Mucosa of rectum (tissue), 2 donors: ENCODE measurements around the gene AXIN2.

Experiments
- H3K27ac ChIP-seq, 2 donors: one replicate each; pipeline ENCODE4 v1.7.0; 2013; ENCODE audit warnings: inconsistent platforms in 2 of 2, low read depth in 2 of 2, low read length in 2 of 2
- H3K27me3 ChIP-seq, 2 donors: one replicate each; pipeline ENCODE4 v1.7.0; 2013; ENCODE audit warnings: low read length in 2 of 2; ENCODE audit not compliant: control insufficient read depth in 2 of 2, insufficient read depth in 2 of 2
- H3K36me3 ChIP-seq, 2 donors: one replicate each; pipeline ENCODE4 v1.7.0; 2013; ENCODE audit warnings: low read length in 2 of 2; ENCODE audit not compliant: control insufficient read depth in 2 of 2, insufficient read depth in 2 of 2
- H3K4me1 ChIP-seq, 2 donors: one replicate each; pipeline ENCODE4 v1.7.0; 2013; ENCODE audit warnings: low read length in 2 of 2, mild to moderate bottlenecking in 1 of 2; ENCODE audit not compliant: control insufficient read depth in 2 of 2, insufficient read depth in 2 of 2
- H3K4me3 ChIP-seq, 2 donors: one replicate each; pipeline ENCODE4 v1.7.0; 2013; ENCODE audit warnings: low read length in 2 of 2
- H3K9ac ChIP-seq, 2 donors: one replicate each; pipeline ENCODE4 v1.7.0; 2013; ENCODE audit warnings: low read length in 2 of 2, low read depth in 1 of 2, mild to moderate bottlenecking in 1 of 2
- H3K9me3 ChIP-seq, 2 donors: one replicate each; pipeline ENCODE4 v1.7.0; 2013; ENCODE audit warnings: low read length in 2 of 2; ENCODE audit not compliant: control insufficient read depth in 2 of 2
- donor health status: healthy.
- donor health status: Normal muscosa, but diverticular disease.

AXIN2 gene

GRCh38 chr17:65560628-65561451, 608 bp downstream of the AXIN2 start:
- H3K4me1 ChIP-seq = peaks cover 28 to 34% of the 10 kb centered on the region in 2 donors
- peak overlapping the region in 1 of 2 donors; percentile 67 for H3K4me3 ChIP-seq
- H3K27me3 ChIP-seq = no peaks in the 10 kb centered on the region
- H3K27ac ChIP-seq = peak overlapping the region; percentile 83 to 87
- H3K9ac ChIP-seq = peak overlapping the region in 1 of 2 donors; percentile 53
- no peaks in the 10 kb centered on the region for H3K9me3 ChIP-seq
- H3K36me3 ChIP-seq = no peaks in the 10 kb centered on the region

DNA sequence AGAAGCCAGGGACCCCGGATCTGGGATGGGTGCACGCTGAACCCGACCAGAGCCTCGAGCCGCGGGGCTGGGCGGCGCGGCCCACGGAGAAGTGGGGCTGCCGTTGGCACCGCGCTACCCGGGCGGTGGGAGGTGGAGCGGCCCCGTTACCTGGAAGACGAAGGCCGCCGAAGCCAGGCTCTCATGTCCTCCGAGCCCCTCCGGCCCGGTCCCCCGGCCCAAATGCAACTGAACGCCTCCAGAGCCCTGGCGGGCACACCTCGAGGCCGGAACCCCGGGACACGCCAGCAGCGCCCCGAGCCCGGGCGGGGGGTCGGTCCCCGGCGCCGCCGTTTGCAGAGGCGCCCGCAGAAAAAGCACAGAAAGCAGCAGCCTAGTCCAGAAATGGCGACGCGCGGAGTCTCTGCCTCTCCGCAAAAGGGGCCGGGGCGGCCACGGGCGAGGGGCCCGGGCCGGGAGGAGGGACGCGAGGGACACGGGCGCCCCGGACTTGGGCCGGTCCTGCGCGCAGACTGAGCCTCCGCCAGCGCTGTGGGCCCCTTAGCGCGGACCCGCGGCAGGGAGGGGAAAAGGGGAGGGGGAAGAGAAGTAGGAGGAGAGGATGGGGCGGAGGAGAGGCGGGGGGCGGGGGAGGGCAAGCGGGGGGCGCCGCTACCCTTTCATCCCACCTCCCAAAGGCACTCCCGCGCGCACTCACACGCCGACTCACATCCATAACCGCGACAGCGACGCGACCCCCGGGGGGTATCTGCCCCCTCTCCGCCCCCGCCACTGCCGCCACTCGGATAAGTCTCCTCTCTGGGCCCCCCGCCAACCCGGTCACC, 1.4 kb downstream of the AXIN2 start:
- Histone ChIP-seq H3K27ac (peak overlapping the region in 1 of 2 donors; percentile 87), H3K9me3 (no peaks in the 10 kb centered on the region), H3K36me3 (no peaks in the 10 kb centered on the region), H3K9ac (peak overlapping the region in 1 of 2 donors; percentile 38), H3K4me1 (peaks cover 28 to 35% of the 10 kb centered on the region in 2 donors), H3K27me3 (no peaks in the 10 kb centered on the region), H3K4me3 (no peak overlapping the region)

- no peaks in the 10 kb centered on the region for H3K27me3 ChIP-seq
- peak overlapping the region in 1 of 2 donors; percentile 87 for H3K27ac ChIP-seq
- no peaks in the 10 kb centered on the region for H3K9me3 ChIP-seq
- peak overlapping the region in 1 of 2 donors; percentile 38 for H3K9ac ChIP-seq
- no peak overlapping the region for H3K4me3 ChIP-seq
- H3K4me1 ChIP-seq = peaks cover 25 to 33% of the 10 kb centered on the region in 2 donors
- no peaks in the 10 kb centered on the region for H3K36me3 ChIP-seq
Measured at GRCh38 chr17:65559461-65559803, 2.0 kb downstream of the AXIN2 start.

- H3K4me3 ChIP-seq = no peak overlapping the region
- peak overlapping the region in 1 of 2 donors; percentile 52 for H3K9ac ChIP-seq
- no peaks in the 10 kb centered on the region for H3K36me3 ChIP-seq
- H3K9me3 ChIP-seq = no peaks in the 10 kb centered on the region
- peak overlapping the region in 1 of 2 donors; percentile 87 for H3K27ac ChIP-seq
- no peaks in the 10 kb centered on the region for H3K27me3 ChIP-seq
- H3K4me1 ChIP-seq = peaks cover 25 to 33% of the 10 kb centered on the region in 2 donors
Measured at GRCh38 chr17:65558683-65559460, 2.6 kb downstream of the AXIN2 start.

GRCh38 chr17:65558311-65558682, 3.2 kb downstream of the AXIN2 start:
- Histone ChIP-seq H3K4me3 (no peak overlapping the region), H3K9ac (peak overlapping the region in 1 of 2 donors; percentile 52)

GRCh38 chr17:65557349-65558310, 3.8 kb downstream of the AXIN2 start:
- Histone ChIP-seq H3K4me3 (no peak overlapping the region), H3K9ac (no peak overlapping the region), H3K9me3 (no peaks in the 10 kb centered on the region), H3K4me1 (peaks cover 34 to 41% of the 10 kb centered on the region in 2 donors), H3K36me3 (no peaks in the 10 kb centered on the region), H3K27ac (no peak overlapping the region), H3K27me3 (no peaks in the 10 kb centered on the region)

More at GRCh38 chr17:65558311-65558682, 3.2 kb downstream of the AXIN2 start:
- Histone ChIP-seq H3K27ac (no peak overlapping the region), H3K4me1 (peaks cover 27 to 36% of the 10 kb centered on the region in 2 donors), H3K36me3 (no peaks in the 10 kb centered on the region), H3K9me3 (no peaks in the 10 kb centered on the region), H3K27me3 (no peaks in the 10 kb centered on the region)

DNA sequence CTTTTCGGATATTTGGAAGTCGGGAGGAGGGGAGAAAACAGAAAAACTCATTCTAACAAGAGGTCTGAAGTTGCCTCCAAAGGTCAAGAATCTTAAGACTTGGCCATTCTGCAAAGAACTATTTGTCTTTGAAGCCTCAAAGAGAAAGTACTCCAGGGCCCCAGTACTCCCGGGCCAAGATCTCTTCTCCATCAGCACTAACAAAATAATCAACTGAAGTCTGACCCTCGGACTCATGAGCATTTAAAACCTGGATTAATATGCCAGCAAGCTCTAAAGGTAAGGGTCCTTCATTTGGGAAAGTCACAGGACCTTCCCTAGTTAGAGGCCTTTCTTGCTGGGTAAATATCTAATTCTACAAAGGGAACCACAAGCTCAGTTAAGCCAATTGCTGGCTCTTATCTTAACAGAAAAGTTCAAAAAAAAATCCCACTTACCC, 4.5 kb downstream of the AXIN2 start:
- Histone ChIP-seq H3K9me3 (no peaks in the 10 kb centered on the region), H3K4me3 (no peak overlapping the region), H3K27me3 (no peaks in the 10 kb centered on the region), H3K36me3 (no peaks in the 10 kb centered on the region), H3K27ac (no peak overlapping the region), H3K9ac (peak overlapping the region in 1 of 2 donors; percentile 63), H3K4me1 (peaks cover 35 to 36% of the 10 kb centered on the region in 2 donors)

- peak overlapping the region in 1 of 2 donors; percentile 63 for H3K9ac ChIP-seq
- H3K4me3 ChIP-seq = no peak overlapping the region
- peaks cover 40 to 41% of the 10 kb centered on the region in 2 donors for H3K4me1 ChIP-seq
- H3K36me3 ChIP-seq = no peaks in the 10 kb centered on the region
- no peak overlapping the region for H3K27ac ChIP-seq
- H3K27me3 ChIP-seq = no peaks in the 10 kb centered on the region
- no peaks in the 10 kb centered on the region for H3K9me3 ChIP-seq
Measured at GRCh38 chr17:65556014-65556909, 5.2 kb downstream of the AXIN2 start.
